Fibroblast of lung (primary cell): ENCODE data around the gene LRRC9.

ENCODE experiments used
- CTCF ChIP-seq, 2 donors: IDR thresholded peaks in 1 of 2; conservative IDR thresholded peaks in 1 of 2; 1 replicate in 1 of 2; 2 replicates in 1 of 2; pipeline ENCODE4 v1.5.1; 2011 to 2012; ENCODE audit warnings: low read length in 2 of 2, control low read depth in 1 of 2, inconsistent platforms in 1 of 2, low read depth in 1 of 2, mild to moderate bottlenecking in 1 of 2
- EZH2 ChIP-seq: IDR thresholded peaks from 2 replicates; pipeline ENCODE4 v1.5.1; 2012; ENCODE audit warnings: low read length, control low read depth, mild to moderate bottlenecking; ENCODE audit errors: missing control alignments

GRCh38 chr14:60093606-60094005, 173.7 kb downstream of the LRRC9 start:
- TF ChIP-seq CTCF (conservative IDR thresholded peaks at IDR 0.05 in 1 of 2, IDR thresholded peaks at IDR 0.05 in 1 of 2; ENCODE audit: low read depth in 1 of 2, low read length in 2 of 2) (no peak), EZH2 (no peak)
